Stimulated activated CD4-positive, alpha-beta T cell treated with anti-CD3 and anti-CD28 coated beads, TNF-alpha, amount 100 ng/mL, for 48 hours (primary cell): ENCODE results near the gene MS4A10.
"Not testable (repeated sequence)": the region's sequence is repeated elsewhere in the genome, so short reads cannot be mapped to it uniquely, and the experiment has no call there.

Experiments
- DNase-seq, 3 donors: peaks; one replicate each; pipeline ENCODE4 v3.0.0-alpha.2; 2020; ENCODE audit warnings: low read depth in 3 of 3

Gene MS4A10

DNA sequence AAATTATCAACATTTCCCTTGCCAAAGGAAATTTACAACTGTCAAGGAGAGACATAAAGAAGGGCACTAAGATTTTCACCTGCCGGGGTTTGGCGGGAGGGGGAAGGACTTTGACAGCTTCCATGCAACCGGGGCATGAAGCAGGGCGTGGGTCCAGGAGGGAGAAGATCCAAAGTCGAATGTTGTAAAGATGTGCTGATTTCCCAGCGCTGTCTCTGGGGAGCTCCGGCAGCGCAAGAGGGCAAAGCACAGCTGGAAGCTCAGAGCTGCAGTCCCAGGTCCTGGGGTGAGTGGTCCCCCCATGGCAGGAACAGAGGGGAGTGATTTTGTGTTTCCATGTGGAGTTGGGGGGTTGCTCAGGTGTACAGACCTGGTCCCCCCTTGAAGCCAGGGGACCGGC is at the start of gene MS4A10:
MS4A10 (plus strand) TSS at position 198 of the 400 bp plus-strand sequence. CDS start 5,003 bp downstream, outside the sequence.
- no peak for DNase-seq

DNA sequence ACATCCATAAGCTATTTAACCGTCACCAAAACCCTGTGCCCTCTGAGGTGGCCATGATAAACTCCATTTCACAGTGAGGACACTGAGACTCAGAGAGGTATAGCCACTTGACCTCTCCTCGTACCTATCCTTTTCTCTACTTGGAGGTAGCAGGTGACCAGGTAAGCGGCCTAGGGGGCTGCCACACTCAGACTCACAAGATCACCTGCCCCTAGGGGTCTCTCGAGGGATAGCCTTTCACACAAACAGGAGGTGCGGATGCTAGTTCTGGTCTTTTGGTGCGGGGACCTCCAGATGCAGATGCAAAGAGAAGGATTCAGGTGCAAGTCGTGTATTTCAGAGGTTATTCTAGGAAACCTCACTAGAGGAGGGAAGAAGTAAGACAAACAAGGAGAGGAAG is 46.0 kb upstream of the MS4A10 start:
- no peak for DNase-seq

DNA sequence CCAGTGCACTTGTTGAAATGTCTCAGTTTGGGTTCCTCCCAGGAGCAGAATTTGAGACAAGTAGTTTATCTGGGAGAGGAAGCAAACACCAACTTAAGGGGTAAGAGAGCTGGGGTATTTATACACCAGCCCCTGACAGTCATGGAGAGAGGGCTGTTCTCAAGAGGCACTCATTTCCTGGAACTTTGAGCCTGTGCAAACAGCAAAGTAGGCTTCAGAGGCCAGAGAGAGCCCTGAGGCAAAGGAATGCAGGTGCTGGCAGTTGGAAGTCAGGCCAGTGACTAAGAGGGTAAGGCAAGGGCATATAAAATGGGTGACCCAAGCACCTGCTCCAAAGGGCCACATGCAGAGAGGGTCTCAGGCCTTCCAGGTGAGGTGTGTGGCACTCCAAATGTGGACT is 44.6 kb upstream of the MS4A10 start:
- no peak for DNase-seq

DNA sequence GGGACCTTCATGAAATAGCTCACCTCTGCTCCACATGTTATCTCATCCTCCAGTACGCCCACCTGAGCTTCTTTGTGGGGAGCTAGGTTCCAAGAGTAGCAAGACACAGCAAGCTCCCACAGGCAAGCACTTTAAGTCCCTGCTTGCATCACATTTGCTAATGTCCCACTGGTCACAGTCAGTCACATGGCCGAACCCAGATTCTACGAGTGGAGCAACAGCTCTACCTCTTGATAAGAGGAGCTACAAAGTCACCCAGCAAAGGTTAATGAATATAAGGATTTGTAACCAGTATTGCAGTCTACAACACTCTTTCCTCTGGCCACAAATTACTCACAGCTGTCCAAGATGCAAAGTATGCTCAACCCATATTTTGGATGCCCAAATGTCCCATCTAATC is 43.7 kb upstream of the MS4A10 start:
- no peak for DNase-seq

DNA sequence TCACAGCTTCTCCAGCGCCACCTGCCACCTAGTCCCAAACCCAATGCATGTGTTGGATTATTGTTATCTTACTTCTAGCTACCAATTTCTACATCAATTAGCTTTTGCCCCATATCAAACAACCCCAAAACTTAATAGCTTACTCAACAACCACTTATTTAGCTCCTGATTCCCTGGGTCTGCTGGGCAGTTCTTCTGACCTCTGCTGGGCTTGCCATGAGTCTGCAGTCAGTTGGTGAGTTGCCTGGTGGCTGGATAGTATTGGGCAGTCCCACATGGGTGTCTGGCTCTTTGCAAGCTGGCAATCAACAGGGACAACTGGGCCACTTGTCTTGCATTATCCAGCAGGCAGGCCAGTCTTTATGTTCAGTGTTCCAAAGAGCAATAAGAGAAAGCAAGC is 42.1 kb upstream of the MS4A10 start:
- no peak for DNase-seq

DNA sequence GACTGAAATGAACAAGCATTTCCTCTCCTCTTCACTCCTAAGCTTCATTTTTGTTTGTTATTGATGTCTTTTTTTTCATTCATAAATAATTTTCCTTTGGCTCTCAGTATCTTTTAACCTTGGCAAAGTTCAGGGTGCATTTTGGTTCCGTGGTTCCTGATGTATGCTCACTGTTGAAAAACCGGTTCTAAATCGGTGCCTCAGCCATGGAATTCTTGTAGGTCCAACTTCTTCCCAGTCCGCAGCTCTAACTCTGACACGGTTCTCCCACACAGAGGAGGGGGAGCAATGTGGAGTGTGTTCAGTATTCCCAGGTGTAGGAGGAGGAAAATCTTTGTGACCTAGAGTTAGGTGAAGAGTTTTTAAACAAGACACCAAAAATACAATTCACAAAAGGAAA is 41.0 kb upstream of the MS4A10 start:
- DNase-seq: no peak

DNA sequence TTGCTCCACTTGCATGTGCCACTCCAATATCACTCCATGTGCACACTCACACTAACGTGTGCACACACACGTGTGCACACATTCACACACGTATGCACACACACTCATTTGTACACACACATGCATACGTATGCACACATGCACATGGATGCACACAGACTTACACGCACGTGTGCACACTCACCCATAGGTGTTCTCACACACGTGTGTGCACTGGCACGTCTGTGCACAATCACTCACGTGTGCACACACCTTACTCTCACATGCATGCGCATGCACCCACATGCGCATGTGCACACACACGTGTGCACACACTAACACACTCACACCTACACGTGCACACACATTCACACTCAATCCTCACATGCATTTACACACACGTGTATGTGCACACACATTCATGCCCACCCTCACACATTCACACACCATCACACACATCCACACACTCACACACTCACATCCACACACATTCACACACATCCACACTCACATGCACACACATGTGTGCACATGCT is 37.7 kb upstream of the MS4A10 start:
- no peak for DNase-seq

DNA sequence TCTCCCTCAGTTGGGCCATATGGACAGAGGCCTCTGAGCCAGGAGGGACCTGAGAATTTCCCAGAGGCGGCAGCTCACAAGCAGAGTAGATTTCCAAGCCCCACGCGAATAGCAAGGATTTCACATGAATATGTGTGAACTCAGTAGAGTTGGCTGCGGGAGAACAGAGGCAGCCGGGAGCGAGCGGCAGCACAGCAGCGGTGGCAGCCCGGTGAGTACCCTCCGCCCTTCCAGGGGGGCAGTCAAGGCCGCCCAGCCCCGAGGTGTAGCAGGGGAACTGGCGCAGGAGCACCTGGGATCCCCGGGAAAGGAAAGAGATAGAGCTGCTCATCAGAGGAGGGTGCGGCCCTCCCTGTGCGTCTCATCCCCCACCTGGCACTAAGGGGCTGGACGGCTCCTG is 36.9 kb upstream of the MS4A10 start:
- no peak for DNase-seq

DNA sequence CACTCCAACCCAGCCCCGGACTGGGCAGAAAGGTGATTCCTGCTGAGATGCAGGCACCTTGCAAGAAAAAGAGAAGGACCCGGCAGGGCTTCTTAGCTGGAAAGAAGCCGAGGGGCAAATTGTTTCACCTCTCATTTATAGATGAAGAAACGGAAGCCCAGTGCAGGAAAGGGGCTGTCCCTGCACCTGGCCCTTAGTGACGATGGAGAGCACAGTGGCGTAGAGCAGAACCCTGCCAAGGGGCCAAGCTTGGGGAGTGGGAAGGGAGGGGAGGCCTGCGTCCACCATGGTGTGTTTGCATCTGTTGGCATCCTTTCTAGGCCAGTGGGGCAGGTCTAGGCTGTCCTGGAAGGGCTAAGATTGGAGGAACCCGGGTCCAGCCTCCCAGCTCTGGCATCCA is 36.3 kb upstream of the MS4A10 start:
- no peak for DNase-seq

DNA sequence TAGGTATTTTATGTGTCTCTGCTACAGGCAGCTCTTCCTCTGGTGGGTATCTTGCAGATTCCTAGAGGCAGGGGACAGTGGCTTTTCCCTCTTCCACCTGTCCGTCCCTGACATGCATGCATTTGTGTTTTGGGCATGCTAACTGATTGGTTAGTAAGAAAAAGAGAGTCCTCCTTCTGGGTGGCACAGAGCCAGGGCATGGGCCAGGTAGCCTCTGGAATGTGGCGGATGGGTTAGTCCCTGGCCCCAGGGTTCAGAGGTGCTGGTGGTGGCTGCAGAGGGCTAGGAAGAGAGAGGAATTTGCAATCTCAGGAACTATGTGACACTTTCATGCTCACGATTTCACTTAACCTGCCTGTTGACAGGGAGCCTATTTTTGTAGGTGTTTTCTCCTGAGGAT is 34.2 kb upstream of the MS4A10 start:
- DNase-seq: no peak

DNA sequence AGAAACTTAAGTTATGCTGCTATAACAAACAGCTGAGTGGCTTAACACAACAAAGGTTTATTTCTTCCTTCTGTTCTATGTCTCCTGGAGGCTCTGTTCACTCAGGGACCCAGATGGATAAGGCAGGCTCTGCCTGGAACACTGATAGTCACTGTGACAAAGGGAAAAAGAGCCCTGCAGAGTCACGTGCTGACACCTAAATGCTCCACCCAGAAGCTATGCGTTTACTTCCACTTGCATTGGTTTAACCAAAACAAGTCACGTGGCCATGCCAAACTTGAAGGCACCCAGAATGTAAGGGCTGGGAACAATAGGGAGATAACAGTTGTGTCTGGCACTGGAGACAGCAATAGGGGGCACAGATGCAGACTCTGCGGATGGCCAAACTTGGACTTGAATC is 31.8 kb upstream of the MS4A10 start:
- DNase-seq: no peak

DNA sequence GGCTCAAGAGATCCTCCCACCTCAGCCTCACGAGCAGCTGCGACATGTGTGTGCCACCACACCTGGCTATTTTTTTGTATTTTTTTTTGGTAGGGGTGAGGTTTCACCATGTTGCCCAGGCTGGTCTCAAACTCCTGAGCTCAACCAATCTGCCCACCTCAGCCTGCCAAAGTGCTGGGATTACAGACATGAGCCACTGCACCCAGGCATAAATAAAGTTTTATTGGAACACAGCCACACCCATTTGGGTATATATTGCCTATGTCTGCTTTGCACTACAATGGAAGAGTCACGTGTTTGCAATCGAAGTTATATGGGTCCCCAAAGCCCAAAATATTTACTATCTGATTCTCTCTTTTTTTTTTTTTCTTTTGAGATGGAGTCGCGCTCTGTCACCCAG is 30.2 kb upstream of the MS4A10 start:
- no peak for DNase-seq

DNA sequence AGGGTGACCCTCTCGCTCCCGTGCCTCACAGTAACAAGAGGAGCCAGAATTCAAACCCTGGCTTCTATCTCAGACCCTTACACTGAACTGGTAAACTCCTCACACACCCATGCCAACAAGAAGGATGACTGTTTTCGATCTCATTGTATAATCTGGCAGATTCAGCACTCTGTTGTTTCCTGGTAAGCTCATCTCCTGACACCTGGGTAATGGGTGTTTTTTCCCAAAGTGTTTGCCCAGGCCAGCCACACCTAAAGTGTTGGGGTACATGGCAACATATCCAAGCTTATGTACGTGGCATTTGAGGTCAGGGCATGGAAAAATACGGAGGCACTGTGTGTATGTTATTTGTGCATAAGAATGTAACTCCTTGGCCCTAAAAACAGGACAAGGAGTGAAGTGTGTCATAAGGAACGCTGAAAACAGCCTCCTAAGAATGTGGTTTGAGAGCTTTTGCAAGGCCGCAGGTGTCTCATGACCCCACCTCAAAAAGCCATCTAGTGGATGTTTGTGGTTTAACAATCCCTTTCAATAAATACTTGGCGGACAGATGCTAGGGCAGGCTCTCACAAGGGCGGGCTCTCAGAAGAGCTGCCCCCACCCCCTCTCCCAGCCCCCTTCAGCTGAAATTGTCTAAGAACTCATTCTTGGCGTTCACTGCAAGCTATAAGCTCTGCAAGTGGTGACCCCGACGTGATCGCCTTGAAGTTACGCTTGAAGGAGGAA is 28.7 kb upstream of the MS4A10 start, which contains the start of gene MS4A15:
MS4A15 (plus strand) TSS at position 561 of the 726 bp plus-strand sequence. CDS start 6,867 bp downstream, outside the sequence.
- no peak for DNase-seq

DNA sequence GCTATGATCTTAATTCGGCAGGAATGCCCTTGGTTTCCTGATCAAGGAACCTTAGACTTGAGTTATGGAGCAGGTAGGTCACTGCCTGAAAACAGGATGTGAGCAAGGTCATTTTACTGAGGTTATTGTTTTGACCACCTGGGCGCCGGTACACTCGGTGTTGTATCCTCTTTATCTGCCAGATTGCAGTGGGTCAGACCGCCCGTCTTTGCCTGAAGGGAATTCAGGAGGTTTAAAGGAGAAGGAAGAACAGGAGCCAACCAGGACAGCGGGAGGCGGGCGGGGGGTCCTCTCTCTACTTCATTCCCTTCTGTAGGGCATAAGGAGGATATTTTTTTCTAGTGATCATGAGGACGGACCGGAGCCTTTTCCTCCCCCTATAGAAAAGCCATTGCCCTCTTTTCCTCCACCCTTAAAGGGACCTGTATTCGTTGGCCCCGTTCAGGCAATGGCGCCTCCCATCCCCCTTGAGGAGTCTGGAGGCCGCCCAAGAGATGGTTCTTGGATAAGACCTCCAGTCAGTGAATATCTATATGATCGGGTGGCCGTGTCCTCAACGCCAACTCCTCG is 27.8 kb upstream of the MS4A10 start:
- DNase-seq: no peak

DNA sequence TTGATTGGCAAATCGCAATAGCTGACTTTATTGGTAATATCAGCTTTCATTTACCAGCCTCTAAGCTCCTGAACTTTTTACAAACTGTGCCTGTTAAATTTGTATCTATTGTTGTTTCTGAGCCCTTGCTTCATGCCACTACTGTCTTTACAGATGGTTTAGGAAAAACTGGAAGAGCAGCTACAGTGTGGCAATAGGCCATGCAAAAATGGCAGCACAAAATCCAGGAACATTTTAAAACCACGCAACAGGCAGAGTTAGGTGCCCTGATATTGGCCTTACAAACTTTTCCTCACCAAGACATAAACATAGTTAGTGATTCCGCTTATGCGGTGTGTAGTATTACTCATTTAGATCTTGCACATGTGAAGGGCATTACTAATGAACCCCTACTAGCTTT is 26.5 kb upstream of the MS4A10 start:
- not testable (repeated sequence) for DNase-seq

DNA sequence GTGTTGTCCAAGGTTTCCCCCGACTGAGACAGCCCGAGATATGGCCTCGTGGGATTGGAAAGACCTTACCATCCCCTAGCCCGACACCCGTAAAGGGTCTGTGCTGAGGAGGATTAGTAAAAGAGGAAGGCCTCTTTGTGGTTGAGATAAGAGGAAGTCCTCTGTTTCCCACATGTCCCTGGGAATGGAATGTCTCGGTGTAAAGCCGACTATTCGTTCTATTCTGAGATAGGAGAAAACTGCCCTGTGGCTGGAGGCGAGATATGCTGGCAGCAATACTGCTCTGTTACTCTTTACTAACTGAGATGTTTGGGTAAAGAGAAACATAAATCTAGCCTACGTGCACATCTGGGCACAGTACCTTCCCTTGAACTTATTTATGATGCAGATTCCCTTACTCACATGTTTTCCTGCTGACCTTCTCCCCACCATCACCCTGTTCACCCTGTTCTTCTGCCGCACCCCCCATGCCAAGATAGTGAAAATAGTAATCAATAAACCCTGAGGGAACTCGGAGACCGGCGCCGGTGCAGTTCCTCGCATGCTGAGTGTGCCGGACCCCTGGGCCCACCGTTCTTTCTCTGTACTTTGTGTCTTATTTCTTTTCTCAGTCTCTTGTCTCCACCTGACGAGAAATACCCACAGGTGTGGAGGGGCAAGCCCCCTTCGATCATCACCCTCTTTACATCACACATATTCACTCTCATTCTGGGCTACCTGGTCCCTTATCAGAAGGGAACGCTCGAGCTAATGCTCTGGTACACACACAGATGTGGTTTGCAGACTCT is 25.5 kb upstream of the MS4A10 start:
- not testable (repeated sequence) for DNase-seq

DNA sequence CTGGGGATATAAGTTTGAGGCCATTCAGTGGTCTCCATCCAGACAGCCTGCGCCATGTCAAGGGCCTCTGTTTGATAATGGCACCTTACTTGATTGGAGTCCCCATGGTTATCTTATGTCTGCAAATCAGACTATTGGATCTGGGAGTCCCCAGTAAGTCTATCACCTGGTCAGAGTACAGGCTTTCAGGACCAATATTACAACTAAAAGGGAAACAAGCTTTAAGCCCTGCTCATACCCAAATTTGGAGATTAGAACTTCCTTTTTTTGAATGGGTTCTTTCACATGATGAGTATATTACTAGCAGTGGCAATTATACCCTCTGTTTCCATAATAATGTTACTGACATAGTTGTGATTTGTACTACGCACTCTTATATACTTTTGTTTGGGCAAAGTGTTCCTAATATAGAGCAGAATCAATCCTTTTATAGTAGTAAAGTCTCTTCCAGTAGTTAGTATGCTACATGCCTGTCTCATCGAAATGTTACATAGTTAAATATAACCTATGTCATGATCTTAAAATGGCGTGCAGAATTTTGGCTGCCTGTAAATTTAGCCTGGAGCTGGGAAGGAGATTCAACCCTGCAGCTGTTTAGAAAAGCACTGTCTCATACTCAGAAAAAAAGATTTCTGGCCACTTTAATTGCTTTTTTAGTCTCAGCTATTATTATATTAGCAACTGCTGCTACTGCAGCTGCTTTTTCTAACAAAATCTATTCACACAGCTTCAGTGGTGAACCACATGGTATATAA is 23.5 kb upstream of the MS4A10 start:
- no peak for DNase-seq

DNA sequence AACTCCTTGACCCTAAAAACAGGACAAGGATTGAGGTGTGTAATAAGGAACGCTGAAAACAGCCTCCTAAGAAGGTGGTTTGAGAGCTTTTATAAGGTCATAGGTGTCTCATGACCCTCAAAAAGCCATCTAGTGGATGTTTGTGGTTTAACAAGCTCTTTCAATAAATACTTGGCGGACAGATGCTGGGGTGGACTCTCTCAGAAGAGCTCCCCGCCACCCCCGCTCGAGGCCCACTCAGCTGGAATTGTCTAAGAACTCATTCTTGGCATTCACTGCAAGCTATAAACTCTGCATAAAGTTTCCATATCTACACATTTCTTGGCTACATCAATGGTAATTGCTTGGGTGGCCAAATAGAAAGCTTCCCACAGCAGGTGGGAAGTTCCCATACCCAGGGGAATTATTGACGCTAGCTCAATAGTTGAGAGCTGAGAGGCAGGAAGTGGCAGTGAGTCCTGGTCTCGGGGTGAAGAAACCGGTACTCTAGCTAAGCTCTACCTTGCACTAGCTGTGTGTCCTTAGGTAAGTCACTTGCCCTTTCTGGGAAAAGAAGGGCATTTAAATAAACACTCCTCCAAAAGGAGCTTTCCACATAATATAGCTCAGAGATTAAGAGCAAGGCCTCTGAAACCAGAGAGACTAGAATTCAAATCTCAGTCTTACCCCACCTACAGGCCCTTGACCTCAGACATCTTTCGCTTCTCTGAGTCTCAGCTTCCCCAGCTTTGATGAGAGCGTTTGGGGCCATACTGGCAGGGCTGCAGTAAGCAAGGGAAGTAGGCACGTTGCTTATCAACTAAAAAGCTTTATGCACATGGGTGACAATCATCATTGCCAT is 22.1 kb upstream of the MS4A10 start:
- DNase-seq: no peak

DNA sequence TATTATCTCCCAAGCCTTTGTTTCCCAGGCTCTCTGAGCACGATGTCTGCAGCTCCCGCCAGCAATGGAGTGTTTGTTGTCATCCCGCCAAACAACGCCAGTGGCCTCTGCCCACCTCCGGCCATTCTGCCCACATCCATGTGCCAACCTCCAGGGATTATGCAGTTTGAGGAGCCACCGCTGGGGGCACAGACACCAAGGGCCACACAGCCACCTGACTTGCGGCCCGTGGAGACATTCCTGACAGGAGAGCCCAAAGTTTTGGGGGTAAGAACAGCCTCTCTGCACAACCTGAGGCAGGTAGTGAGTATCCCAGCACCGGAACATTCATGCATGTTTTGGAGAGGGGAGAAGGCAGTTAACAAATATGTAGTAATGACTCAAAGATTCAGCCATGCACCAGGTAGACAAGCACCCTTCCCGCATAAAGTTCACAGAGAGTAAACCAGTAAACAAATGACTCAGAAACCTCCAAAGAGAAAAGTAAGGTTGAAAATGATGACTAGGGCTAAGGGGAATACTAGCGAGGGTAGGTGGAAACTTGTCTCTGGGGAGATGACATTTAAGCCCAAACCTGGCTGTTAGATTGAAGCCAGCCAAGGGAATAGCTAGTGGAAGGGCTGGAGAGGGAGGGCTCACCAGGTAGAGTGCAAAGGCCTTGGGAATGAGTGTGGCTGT is 21.3 kb upstream of the MS4A10 start:
- DNase-seq: no peak

DNA sequence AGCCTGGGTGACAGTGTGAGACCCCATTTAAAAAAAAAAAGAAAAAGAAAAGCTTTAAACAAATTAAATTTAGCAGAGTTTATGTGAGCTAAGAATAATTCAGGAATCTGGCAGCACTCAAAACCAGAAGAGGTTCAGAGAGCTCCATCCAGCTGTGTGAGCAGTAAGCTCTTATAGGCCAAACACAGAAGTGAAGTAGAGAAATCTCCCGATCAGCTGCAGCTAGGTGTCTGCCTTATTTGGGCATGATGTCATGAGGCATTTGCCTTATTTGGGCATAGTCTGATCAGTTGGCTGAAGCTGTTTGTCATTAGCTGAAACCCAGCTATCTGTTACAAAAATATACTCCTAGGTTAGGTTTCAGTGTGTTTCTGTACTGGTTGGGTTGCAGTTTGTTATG is 20.3 kb upstream of the MS4A10 start:
- DNase-seq: no peak
